Activated T-helper 1 cell treated with anti-CD3 and anti-CD28 coated beads, Interleukin-12 subunit alpha, Interleukin-12 subunit beta, Interleukin-2, Interleukin-4 antibody, amounts not matched to agents 30 ng/mL and 10 ng/mL and 1 ng/mL, durations not matched to agents 14 hours and 24 hours and 36 hours (primary cell): ENCODE data around the gene EFEMP2. TPM values are rescaled to one million over a fixed set of nuclear protein-coding genes. Genes with fewer than 3 reads are reported as not detected.
"Not testable (repeated sequence)": the region's sequence is repeated elsewhere in the genome, so short reads cannot be mapped to it uniquely, and the experiment has no call there.

Experiments
- DNase-seq: peaks from one replicate; pipeline ENCODE4 v3.0.0; 2021; ENCODE audit warnings: low spot score
- H3K27ac Mint-ChIP-seq: one replicate; pipeline ENCODE4 v1.8.0; 2021; ENCODE audit warnings: mild to moderate bottlenecking, mixed read lengths
- H3K27me3 Mint-ChIP-seq: one replicate; pipeline ENCODE4 v1.8.0; 2022; ENCODE audit warnings: mild to moderate bottlenecking, moderate library complexity, mixed read lengths; ENCODE audit not compliant: insufficient read depth
- H3K36me3 Mint-ChIP-seq: one replicate; pipeline ENCODE4 v1.8.0; 2021; ENCODE audit warnings: low read depth, mixed read lengths
- H3K4me1 Mint-ChIP-seq: one replicate; pipeline ENCODE4 v1.8.0; 2021; ENCODE audit warnings: low read depth, mixed read lengths
- H3K4me3 Mint-ChIP-seq: one replicate; pipeline ENCODE4 v1.8.0; 2021; ENCODE audit warnings: mild to moderate bottlenecking, moderate library complexity, mixed read lengths
- H3K9me3 Mint-ChIP-seq: one replicate; pipeline ENCODE4 v1.8.0; 2021; ENCODE audit warnings: mixed read lengths
- intact Hi-C: fragments of 100-400 bp; cut with micrococcal nuclease; formaldehyde crosslinking; loops from one replicate; pipeline ENCODE4 v1.15.1; 2024
- total RNA-seq: library from RNA; stranded (reverse); gene quantifications from 2 replicates; pipeline ENCODE4 v1.2.3, GENCODE V29; 2022

Gene EFEMP2
- total RNA-seq, 1 donor from 2014 or later: 7.9 TPM

DNA sequence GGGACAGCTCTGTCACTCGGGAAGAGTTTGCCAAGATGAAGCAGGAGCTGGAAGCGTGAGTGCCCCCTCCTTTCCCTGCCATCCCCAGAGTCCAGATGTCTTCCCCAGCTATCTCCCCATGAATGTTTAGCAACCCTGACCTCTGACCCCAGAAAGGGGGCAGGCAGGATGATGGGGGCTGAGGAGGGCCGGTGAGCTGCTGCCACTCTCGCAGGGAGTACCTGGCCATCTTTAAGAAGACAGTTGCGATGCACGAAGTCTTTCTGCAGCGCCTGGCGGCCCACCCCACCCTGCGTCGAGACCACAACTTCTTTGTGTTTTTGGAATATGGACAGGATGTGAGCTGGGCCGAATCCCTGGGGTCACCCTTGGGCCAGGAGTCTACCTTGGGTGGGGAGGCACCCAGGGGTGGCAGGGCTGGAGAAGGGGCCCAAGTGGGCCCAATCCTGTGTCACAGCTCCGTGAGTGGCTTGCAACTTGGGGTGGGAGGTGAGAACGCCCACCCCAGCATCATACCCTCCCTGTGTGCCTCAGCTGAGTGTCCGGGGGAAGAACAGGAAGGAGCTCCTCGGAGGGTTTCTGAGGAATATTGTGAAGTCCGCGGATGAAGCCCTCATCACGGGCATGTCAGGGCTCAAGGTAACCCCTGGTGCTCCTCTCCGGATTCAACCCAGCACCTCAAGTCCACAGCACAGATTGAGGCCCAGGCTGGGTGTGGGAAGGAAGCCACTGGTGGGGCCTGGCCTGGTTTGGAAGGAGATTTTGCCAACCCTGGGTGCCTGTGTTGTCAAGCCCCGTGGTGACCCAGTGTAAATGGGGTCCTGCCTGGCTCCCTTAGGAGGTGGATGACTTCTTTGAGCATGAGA lies 22.1 kb downstream of the EFEMP2 start:
- H3K4me1 Mint-ChIP-seq: peaks cover 23% of the 10 kb centered on the region
- H3K36me3 Mint-ChIP-seq: peaks cover 39% of the 10 kb centered on the region
- no peak overlapping the region for H3K27ac Mint-ChIP-seq

DNA sequence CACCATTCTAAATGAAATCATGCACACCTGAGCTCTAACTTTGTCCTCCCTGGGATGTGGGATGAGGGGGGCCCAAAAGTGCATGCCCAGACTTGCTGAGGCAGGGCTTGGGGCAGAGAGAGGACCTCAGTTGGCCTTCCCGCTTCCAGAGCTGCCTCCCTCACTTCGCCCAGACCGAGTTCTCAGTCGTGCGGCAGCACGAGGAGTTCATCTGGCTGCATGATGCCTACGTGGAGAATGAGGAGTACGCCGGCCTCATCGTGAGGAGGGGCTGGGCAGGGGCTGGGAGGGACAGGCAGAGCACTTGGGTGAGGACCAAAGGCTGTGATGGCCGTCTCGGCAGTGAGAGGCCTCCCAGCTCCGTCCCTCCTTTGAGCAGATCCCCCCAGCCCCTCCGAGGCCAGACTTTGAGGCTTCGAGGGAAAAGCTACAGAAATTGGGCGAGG lies 22.8 kb downstream of the EFEMP2 start:
- DNase-seq: no peak
- H3K27me3 Mint-ChIP-seq: peaks cover 1% of the 10 kb centered on the region
- intact Hi-C loops: loop anchor here (10.0 kb wide), 2 partner anchors 495 to 1555 kb away; partner anchors contain the start of genes B4GAT1, BRMS1, PPP1CA and TBC1D10C
- H3K36me3 Mint-ChIP-seq: peaks cover 35% of the 10 kb centered on the region
- H3K4me3 Mint-ChIP-seq: no peak overlapping the region
- peaks cover 9% of the 10 kb centered on the region for H3K9me3 Mint-ChIP-seq
- peaks cover 17% of the 10 kb centered on the region for H3K4me1 Mint-ChIP-seq
- H3K27ac Mint-ChIP-seq: no peak overlapping the region

More for the DNA sequence above, 22.1 kb downstream of the EFEMP2 start:
- DNase-seq: no peak
- Mint-ChIP-seq H3K4me3 (no peak overlapping the region), H3K27me3 (peaks cover 1% of the 10 kb centered on the region), H3K9me3 (peaks cover 9% of the 10 kb centered on the region)
- intact Hi-C loops: loop anchor here (10.0 kb wide), 2 partner anchors 494 to 1554 kb away; partner anchors contain the start of genes B4GAT1, BRMS1, PPP1CA and TBC1D10C

GRCh38 chr11:65849366-65849765 lies 23.2 kb downstream of the EFEMP2 start:
- peaks cover 30% of the 10 kb centered on the region for H3K36me3 Mint-ChIP-seq
- H3K4me3 Mint-ChIP-seq: no peak overlapping the region
- H3K4me1 Mint-ChIP-seq: peaks cover 13% of the 10 kb centered on the region
- peaks cover 1% of the 10 kb centered on the region for H3K27me3 Mint-ChIP-seq
- peaks cover 9% of the 10 kb centered on the region for H3K9me3 Mint-ChIP-seq
- intact Hi-C loops: no loop called here
- no peak overlapping the region for H3K27ac Mint-ChIP-seq
- DNase-seq: no peak

- DNase-seq, H3K27me3 Mint-ChIP-seq, H3K4me1 Mint-ChIP-seq, H3K4me3 Mint-ChIP-seq, H3K27ac Mint-ChIP-seq, H3K9me3 Mint-ChIP-seq, intact Hi-C loops: not testable (repeated sequence)
- H3K36me3 Mint-ChIP-seq: peaks cover 24% of the 10 kb centered on the region
Measured at GRCh38 chr11:65848693-65849092, 23.9 kb downstream of the EFEMP2 start.

- H3K4me1 Mint-ChIP-seq: no peaks in the 10 kb centered on the region
- DNase-seq: no peak
- peaks cover 15% of the 10 kb centered on the region for H3K36me3 Mint-ChIP-seq
- H3K27me3 Mint-ChIP-seq: peaks cover 1% of the 10 kb centered on the region
- H3K9me3 Mint-ChIP-seq: peaks cover 9% of the 10 kb centered on the region
- H3K4me3 Mint-ChIP-seq: no peak overlapping the region
- intact Hi-C loops: no loop called here
- no peak overlapping the region for H3K27ac Mint-ChIP-seq
Measured at GRCh38 chr11:65847746-65848145, 24.9 kb downstream of the EFEMP2 start.

DNA sequence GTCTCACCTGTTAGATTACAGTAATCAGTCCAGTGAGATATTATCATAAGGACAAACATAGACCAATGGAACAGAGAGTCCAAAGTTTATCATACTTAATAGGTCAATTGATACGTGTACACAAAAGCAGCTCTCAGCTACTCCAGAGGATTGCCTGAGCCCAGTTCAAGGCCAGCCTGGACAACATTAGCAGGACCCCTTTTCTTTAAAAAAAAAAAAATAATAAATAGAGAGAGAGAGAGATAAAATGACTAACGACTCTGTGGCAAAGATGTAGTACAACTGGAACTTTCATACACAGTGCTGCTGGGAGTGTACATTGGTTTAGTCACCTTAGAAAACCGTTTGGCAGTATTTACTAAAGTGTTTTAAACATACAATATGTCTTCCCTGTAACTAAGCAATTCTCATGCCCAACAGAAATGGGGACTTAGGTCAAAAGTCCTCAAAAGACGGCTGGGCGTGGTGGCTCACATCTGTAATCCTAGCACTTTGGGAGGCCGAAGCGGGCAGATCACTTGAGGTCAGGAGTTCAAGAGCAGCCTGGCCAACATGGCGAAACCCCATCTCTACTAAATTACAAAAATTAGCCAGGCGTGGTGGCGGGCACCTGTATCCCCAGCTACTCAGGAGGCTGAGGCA lies 28.2 kb downstream of the EFEMP2 start:
- H3K27ac Mint-ChIP-seq: no peak overlapping the region
- H3K4me1 Mint-ChIP-seq: no peaks in the 10 kb centered on the region
- no peaks in the 10 kb centered on the region for H3K36me3 Mint-ChIP-seq
- no peaks in the 10 kb centered on the region for H3K9me3 Mint-ChIP-seq
- peaks cover 1% of the 10 kb centered on the region for H3K27me3 Mint-ChIP-seq
- intact Hi-C loops: no loop called here
- no peak for DNase-seq
- H3K4me3 Mint-ChIP-seq: no peak overlapping the region

DNA sequence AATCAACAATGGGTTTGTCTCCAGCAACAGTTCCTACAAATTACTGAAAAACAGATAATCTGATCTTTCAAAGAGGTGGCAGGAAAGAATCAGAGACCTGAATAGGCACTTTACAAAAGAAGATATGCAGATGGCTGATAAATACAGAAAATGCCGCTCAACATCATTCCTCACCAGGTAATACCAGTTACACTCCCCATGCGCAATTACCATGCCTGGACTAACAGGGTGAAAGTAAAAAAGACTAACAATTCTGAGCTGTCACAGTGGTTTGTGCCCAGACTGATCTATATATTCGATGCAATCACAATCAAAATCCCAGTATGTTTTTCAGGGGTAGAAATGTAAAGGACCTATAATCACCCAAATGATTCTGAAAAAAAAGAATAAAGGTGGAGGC lies 28.8 kb downstream of the EFEMP2 start:
- H3K4me1 Mint-ChIP-seq: no peaks in the 10 kb centered on the region
- H3K4me3 Mint-ChIP-seq: no peak overlapping the region
- intact Hi-C loops: no loop called here
- DNase-seq: no peak
- H3K27ac Mint-ChIP-seq: no peak overlapping the region
- no peaks in the 10 kb centered on the region for H3K9me3 Mint-ChIP-seq
- no peaks in the 10 kb centered on the region for H3K36me3 Mint-ChIP-seq
- peaks cover 1% of the 10 kb centered on the region for H3K27me3 Mint-ChIP-seq

DNA sequence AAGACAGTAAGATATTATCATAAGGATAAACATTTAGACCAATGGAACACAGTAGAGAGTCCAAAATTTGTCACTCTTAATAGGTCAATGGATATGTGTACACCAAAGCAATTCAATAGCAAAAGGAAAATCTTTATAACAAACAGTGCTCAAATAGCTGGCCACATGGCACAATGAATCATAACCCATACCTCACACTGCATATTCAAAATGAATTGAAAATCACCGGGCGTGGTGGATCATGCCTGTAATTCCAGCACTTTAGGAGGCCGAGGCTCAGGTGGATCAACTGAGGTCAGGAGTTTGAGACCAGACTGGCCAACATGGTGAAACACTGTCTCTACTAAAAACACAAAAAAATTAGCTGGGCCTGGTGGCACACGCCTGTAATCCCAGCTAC lies 30.5 kb downstream of the EFEMP2 start:
- intact Hi-C loops: no loop called here
- no peaks in the 10 kb centered on the region for H3K36me3 Mint-ChIP-seq
- H3K4me1 Mint-ChIP-seq: no peaks in the 10 kb centered on the region
- DNase-seq: no peak
- H3K4me3 Mint-ChIP-seq: no peak overlapping the region
- no peaks in the 10 kb centered on the region for H3K9me3 Mint-ChIP-seq
- no peaks in the 10 kb centered on the region for H3K27me3 Mint-ChIP-seq
- no peak overlapping the region for H3K27ac Mint-ChIP-seq

DNA sequence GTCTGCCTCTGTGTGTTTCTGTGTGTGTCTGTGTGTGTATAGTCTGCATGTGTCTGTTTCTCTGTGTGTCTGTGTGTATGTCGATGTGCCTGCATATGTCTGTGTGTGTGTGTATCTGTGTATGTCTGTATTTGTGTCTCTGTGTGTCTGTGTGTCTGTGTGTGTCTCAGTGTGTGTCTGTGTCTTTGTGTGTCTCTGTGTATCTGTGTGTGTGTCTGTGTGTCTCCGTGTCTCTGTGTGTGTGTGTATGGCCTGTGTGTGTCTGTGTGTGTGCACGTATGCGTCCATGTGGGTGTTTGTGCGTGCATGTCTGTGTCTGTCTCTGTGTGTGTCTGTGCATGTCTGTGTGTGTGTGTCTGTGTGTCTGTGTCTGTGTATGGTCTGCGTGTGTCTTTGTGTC lies 38.4 kb downstream of the EFEMP2 start:
- DNase-seq: no peak
- H3K36me3 Mint-ChIP-seq: peaks cover 5% of the 10 kb centered on the region
- peaks cover 7% of the 10 kb centered on the region for H3K27me3 Mint-ChIP-seq
- no peaks in the 10 kb centered on the region for H3K9me3 Mint-ChIP-seq
- no peak overlapping the region for H3K4me3 Mint-ChIP-seq
- peaks cover 20% of the 10 kb centered on the region for H3K4me1 Mint-ChIP-seq
- intact Hi-C loops: no loop called here
- no peak overlapping the region for H3K27ac Mint-ChIP-seq

DNA sequence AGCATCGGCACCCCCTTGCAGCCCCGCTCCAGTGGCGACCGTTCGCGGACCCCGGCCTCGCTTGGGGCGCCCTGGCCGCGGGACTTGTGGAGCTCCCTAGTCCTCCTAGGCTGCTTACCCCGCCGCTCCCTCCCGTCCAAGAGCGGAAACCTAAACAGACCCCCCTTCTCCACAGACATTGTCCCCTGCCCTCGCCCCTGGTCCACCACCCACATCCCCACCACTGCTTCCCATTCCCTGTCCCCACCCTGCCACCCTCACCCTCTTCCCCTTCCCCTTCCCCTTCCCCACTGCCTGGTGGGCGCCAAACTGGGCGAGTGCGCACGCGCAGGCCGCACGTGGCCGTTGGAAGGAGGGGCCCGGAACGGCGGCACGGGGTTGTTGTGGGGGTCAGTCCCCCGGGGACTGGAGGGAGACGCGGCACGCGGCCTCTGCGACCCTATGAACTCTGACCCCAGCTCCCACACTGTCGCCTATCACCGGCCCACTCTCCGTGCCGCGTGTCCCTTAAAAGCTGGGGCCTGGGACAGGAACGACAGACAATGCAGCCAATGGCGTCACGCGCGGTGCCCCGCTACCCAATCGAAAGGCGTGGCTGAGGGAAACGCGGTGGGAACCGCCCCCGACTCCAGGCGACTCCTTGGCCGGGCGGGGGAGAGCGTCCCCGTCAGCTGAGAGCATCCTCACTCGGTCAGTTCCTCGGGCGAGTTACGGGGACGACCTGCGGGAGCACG lies 39.1 kb downstream of the EFEMP2 start, which contains the start of gene SNX32:
Gene SNX32 (plus strand): TSS at position 667 of the 734 bp plus-strand sequence. CDS start 103 bp downstream, outside the sequence.
- H3K27ac Mint-ChIP-seq: no peak within 1 kb of the TSS
- peaks cover 23% of the 10 kb centered on the region for H3K4me1 Mint-ChIP-seq
- peaks cover 9% of the 10 kb centered on the region for H3K27me3 Mint-ChIP-seq
- intact Hi-C loops: loop anchor here (1.0 kb wide), 2 partner anchors 15 to 25 kb away; partner anchors contain the start of gene CFL1
- H3K4me3 Mint-ChIP-seq: no peak within 1 kb of the TSS
- peak; percentile 93 for DNase-seq
- peaks cover 5% of the 10 kb centered on the region for H3K36me3 Mint-ChIP-seq
- H3K9me3 Mint-ChIP-seq: no peaks in the 10 kb centered on the region

GRCh38 chr11:65832231-65832630 lies 40.4 kb downstream of the EFEMP2 start:
- Mint-ChIP-seq H3K4me3 (peak overlapping the region; percentile 1), H3K4me1 (peaks cover 32% of the 10 kb centered on the region)
- H3K9me3 Mint-ChIP-seq, H3K36me3 Mint-ChIP-seq, H3K27me3 Mint-ChIP-seq, intact Hi-C loops, DNase-seq, H3K27ac Mint-ChIP-seq: not testable (repeated sequence)

- no peaks in the 10 kb centered on the region for H3K9me3 Mint-ChIP-seq
- no peak for DNase-seq
- H3K27me3 Mint-ChIP-seq: peaks cover 9% of the 10 kb centered on the region
- peaks cover 5% of the 10 kb centered on the region for H3K36me3 Mint-ChIP-seq
- H3K4me1 Mint-ChIP-seq: peaks cover 33% of the 10 kb centered on the region
- no peak overlapping the region for H3K4me3 Mint-ChIP-seq
- intact Hi-C loops: no loop called here
- H3K27ac Mint-ChIP-seq: no peak overlapping the region
Measured at GRCh38 chr11:65829459-65829858, 43.1 kb downstream of the EFEMP2 start.
